GM18873 (cell line): ENCODE data around the gene CDK10.
A peak's percentile ranks its signal among the peaks of the same experiment; 100 is the strongest.

Experiments used
- ATAC-seq: cut with Tn5 transposase; IDR thresholded peaks from one replicate; pipeline ENCODE4 v1.9.1; 2021; ENCODE audit warnings: mild to moderate bottlenecking, moderate library complexity, moderate number of reproducible peaks; ENCODE audit not compliant: unreplicated experiment, low FRiP score

CDK10 gene, protein sequence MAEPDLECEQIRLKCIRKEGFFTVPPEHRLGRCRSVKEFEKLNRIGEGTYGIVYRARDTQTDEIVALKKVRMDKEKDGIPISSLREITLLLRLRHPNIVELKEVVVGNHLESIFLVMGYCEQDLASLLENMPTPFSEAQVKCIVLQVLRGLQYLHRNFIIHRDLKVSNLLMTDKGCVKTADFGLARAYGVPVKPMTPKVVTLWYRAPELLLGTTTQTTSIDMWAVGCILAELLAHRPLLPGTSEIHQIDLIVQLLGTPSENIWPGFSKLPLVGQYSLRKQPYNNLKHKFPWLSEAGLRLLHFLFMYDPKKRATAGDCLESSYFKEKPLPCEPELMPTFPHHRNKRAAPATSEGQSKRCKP

DNA sequence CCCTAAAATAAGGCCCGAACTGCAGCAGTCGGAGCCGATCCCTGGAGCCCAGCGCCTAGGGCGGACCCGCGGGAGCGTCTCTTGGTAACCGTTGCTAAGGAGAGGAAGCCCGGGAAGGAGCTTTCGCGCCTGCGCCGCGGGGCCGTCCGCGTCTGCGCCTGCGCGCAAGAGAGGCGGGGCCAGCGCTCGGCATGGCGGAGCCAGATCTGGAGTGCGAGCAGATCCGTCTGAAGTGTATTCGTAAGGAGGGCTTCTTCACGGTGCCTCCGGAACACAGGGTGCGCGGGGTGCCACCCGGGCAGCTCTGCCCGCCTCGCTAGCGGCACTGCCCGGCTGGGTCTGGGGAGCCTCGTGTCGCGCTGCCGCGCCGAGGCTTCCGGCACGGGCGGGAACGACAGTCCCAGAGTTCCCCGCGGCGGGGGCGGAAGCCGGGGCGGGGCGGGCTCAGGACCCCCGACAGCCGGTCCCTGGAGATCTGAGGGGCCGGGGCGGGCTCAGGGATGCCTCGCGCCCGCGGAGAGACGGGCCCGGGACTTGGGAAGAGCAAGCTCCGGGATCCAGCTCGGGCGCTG lies at the start of gene CDK10:
Gene CDK10 (plus strand): TSS at position 170 of the 572 bp plus-strand sequence. CDS start 22 bp downstream, at position 192.
- ATAC-seq: peak; percentile 63

GRCh38 chr16:89637379-89637778 lies 49.1 kb upstream of the CDK10 start:
- no peak for ATAC-seq

- ATAC-seq: no peak
These were observed 48.0 kb upstream of the CDK10 start for GRCh38 chr16:89638455-89638854.

GRCh38 chr16:89639385-89639784 lies 47.1 kb upstream of the CDK10 start:
- ATAC-seq: no peak

- no peak for ATAC-seq
These were observed 44.9 kb upstream of the CDK10 start for GRCh38 chr16:89641458-89642119.

- ATAC-seq: no peak
These were observed 43.9 kb upstream of the CDK10 start for GRCh38 chr16:89642574-89642973.

DNA sequence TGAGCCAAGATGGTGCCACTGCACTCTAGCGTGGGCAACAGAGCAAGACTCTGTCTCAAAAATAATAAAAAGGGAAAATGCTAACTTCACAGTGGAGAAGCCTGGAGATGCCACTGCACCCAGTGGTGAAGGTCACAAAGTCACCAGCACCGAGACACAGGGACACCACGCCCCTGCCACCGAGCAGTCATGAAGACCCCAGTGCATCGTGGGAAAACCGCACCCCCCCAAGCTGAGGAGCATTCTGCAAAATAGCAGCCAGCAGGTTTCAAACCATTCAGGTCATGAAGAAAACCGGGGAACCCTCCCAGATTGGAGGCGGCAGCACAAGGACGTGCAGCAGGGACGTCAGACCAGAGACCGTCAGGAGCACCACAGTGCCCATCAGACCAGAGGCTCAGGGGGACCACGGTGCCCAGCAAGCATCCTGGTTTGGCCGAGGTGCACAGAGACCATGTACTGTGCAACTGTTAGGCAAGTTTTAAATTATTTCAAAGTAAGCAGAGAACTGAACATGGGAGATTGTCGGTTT lies 42.7 kb upstream of the CDK10 start:
- ATAC-seq: no peak

GRCh38 chr16:89645122-89645521 lies 41.4 kb upstream of the CDK10 start:
- no peak for ATAC-seq

- no peak for ATAC-seq
These were observed 40.2 kb upstream of the CDK10 start for GRCh38 chr16:89646270-89646669.

DNA sequence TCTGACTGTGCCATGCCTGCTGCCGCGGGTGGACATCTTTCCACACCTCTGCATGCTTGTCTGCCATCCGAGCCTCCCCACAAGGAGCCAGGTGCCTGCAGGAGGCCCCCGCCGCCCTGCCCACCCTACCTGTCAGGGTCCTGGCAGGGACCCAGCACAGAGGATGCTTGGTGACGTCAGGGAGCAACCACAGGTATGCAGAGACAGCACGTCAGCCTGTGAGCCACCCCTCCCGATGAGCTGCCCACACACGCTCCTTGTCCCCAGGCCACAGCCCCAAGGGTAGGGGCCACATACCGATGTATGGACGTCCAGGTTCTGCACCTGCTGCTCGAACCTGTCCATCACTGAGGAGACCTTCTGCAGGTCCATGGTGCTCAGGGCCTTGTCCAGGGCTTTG lies 39.6 kb upstream of the CDK10 start:
- ATAC-seq: no peak

DNA sequence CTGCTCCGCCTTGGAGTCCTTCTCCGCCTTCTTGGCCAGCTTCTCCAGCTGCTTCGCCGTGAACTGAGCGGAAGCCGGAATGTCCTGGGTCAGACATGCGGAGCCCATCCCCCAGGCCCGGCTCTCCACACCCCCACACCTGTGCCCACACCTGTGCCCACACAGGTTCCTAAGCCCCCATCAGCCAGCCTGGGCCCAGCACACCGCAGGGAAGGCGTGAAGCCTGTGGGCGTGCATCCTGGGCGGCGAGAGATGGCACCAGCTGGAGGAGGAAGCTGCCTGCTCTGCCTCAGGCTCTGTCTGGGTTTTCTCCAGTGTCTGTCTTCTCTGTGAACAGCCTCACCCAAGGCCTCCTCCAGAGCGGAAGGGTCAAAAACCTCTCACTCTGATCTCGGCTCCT lies 34.9 kb upstream of the CDK10 start:
- ATAC-seq: no peak

DNA sequence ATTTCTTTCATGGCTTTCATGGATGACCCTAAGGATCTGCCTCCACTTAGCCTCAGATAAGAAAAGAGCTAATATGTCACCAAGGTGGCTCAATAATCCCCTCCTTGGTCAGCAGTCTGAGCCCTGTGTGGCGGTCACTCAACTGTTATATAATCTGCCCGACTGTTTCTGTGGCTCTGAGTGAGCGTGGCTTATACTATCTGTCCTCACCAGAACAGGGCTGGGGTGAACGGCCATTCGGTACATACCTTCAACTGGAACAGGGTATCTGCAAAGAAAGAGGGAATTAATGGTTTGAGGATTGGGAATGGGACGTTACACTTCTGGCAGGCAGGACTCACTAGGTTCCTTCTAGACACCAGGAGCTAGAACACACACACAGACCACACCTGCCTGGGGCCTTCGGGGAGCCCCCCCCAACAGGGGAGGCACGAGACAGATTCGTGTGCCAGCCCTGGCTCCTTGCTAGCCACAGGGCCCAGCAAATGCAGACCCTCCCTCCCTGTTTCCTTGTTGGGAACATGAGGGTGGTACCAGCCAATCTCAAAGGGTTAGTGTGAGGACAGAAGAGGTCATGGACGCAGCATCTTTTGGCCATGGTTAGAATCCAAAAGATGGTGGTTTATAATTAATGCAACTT lies 32.7 kb upstream of the CDK10 start:
- no peak for ATAC-seq

DNA sequence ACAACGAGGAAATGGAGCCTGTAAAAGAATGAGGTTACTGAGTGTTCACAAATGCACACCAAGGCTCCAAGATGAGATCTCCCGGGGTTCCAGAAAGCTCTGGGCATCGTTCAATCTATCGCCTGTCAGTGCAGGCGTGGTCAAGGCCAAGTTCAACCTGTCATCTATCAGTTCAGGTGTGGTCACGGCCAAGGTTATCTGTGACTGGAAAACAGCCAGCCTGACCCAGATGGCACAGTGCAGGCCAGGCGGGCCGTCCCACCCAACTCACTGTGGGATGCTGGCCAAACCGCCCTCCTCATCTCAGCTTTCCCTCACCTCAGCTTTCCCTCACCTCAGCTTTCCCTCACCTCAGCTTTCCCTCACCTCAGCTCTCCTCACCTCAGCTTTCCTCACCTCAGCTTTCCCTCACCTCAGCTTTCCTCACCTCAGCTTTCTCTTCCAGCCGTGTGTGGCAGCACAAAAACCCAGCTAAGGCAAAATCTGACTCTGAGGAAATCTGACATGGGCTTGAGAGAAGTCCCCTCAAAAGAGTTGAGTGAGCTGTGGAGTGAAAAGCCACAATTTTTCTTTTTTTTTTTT lies 31.3 kb upstream of the CDK10 start:
- ATAC-seq: no peak

DNA sequence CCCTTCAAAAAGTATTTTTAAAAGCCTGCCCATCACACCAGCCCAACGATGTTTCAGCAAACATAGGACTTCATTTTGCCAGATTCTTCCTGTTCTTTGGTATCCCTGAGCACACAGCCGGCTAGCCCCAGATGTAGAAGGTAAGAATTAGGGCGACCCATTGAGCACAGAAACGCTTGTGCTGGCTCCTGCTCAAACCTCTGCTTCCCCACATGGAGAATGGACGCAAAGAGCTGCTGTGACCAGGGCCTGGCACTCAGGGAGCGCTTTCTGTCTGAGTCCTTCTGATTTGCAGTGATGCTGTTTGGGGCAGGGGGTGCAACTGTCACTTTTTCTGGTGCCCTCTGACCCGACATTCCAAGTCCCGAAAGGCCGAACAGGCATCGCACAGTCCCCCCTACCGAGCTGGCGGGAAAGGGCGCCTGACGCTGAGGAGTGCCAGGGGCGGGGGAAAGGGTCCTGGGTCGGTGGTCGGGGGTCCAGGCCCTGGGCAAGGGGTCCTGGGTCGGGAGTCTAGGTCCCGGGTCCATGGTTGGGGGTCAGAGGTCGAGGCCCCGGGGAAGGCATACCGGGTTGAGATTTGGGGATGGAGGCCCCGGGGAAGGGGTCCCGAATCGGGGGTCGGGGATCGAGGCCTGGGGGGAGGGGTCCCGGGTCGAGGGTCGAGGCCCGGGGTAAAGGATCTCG lies 29.9 kb upstream of the CDK10 start:
- no peak for ATAC-seq

- peak; percentile 73 for ATAC-seq
These were observed 28.9 kb upstream of the CDK10 start, which contains the start of the genes CHMP1A and SPATA33 for GRCh38 chr16:89657442-89658220. TSS of gene CHMP1A (minus strand) at chr16:89657708. CDS start at chr16:89657588, 120 bp downstream. TSS of gene SPATA33 (plus strand) at chr16:89657836. CDS start at chr16:89657912, 76 bp downstream.

GRCh38 chr16:89658221-89658879 lies 28.1 kb upstream of the CDK10 start:
- no peak for ATAC-seq

DNA sequence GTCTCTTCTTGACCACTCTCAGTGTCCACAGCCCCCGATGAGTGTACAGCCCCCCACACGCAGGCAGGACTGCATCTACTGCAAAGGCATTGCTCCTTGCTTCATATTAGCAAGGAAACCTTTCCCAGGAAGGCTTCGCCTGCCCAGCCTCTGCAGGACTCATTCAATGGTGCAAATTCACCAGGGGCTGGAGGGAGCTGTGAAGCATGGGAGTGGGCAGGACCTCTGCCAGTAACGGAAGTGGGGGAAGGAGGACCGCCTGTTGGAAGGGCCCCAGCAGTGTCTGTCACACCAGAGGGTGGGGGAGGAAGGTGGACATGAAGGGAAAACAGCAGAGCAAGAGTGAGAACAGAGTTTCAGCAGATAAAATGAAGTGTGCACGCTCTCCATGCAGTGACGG lies 26.3 kb upstream of the CDK10 start:
- no peak for ATAC-seq

GRCh38 chr16:89661215-89661614 lies 25.3 kb upstream of the CDK10 start:
- ATAC-seq: no peak
